IMR-90 (cell line): ENCODE results near the gene CCDC83. TPM values are rescaled to one million over a fixed set of nuclear protein-coding genes. Genes with fewer than 3 reads are reported as not detected.
A peak's percentile ranks its signal among the peaks of the same experiment; 100 is the strongest.

ENCODE experiments used
- ATAC-seq: fragments of 200-7000 bp; cut with Tn5 transposase; 2 replicates; pipeline ENCODE4 v1.9.1; 2020; ENCODE audit warnings: low read depth, mild to moderate bottlenecking, moderate library complexity
- BruUV-seq: library from RNA; stranded (reverse); fragments of 400-500 nt; replicated peaks from 2 replicates; lab custom pipeline; 2021; lab: Mats Ljungman, UMichigan
- CTCF ChIA-PET: fragments of 300-600 bp; formaldehyde crosslinking; extraction: SDS; loops from one replicate; lab custom pipeline; 2021; ENCODE audit warnings: antibody characterized with exemption; lab: Yijun Ruan, JAX
- POLR2A ChIA-PET: fragments of 300-600 bp; sonication (Branson Sonifier 250); formaldehyde crosslinking; loops from one replicate; lab custom pipeline; 2022; ENCODE audit warnings: antibody characterized with exemption; ENCODE audit not compliant: unreplicated experiment; lab: Charles Lee
- DNase-seq: peaks from one replicate; pipeline ENCODE4 v3.0.0; 2013
- H2AFZ ChIP-seq: replicated peaks from 2 replicates; pipeline ENCODE3; 2013; ENCODE audit warnings: low read length, mild to moderate bottlenecking; ENCODE audit not compliant: poor library complexity
- H2AK5ac ChIP-seq: 2 replicates; pipeline ENCODE4 v1.6.1; 2013; ENCODE audit warnings: low read depth, low read length, inconsistent platforms
- H2AK9ac ChIP-seq: replicated peaks from 2 replicates; pipeline ENCODE3; 2013; ENCODE audit warnings: mild to moderate bottlenecking, low read depth, low read length, moderate library complexity; ENCODE audit not compliant: poor library complexity
- H2BK120ac ChIP-seq: 2 replicates; pipeline ENCODE4 v1.6.1; 2013; ENCODE audit warnings: low read depth, low read length, inconsistent platforms
- H2BK15ac ChIP-seq: 3 replicates; pipeline ENCODE4 v1.6.1; 2013; ENCODE audit warnings: low read depth, low read length, inconsistent platforms
- H2BK20ac ChIP-seq: 2 replicates; pipeline ENCODE4 v1.6.1; 2013; ENCODE audit warnings: low read depth, mild to moderate bottlenecking, inconsistent platforms, low read length, moderate library complexity
- H2BK5ac ChIP-seq: 2 replicates; pipeline ENCODE4 v1.6.1; 2013; ENCODE audit warnings: mild to moderate bottlenecking, low read depth, low read length, inconsistent platforms; ENCODE audit not compliant: poor library complexity, severe bottlenecking
- H3K14ac ChIP-seq: replicated peaks from 2 replicates; pipeline ENCODE4 v1.6.1; 2013; ENCODE audit warnings: low read depth, low read length, inconsistent platforms
- H3K18ac ChIP-seq: 2 replicates; pipeline ENCODE4 v1.6.1; 2013; ENCODE audit warnings: low read depth, low read length, control low read depth
- H3K23ac ChIP-seq: 2 replicates; pipeline ENCODE4 v1.6.1; 2013; ENCODE audit warnings: low read depth, low read length, inconsistent platforms
- H3K27ac ChIP-seq: 2 replicates; pipeline ENCODE4 v1.5.1; 2013; ENCODE audit warnings: mild to moderate bottlenecking, control low read depth, low read length; ENCODE audit not compliant: insufficient read depth
- H3K27me3 ChIP-seq: 2 replicates; pipeline ENCODE4 v1.6.1; 2013; ENCODE audit warnings: low read length; ENCODE audit not compliant: control insufficient read depth, insufficient read depth
- H3K36me3 ChIP-seq: 2 replicates; pipeline ENCODE4 v1.6.1; 2013; ENCODE audit warnings: low read length, mixed read lengths; ENCODE audit not compliant: control insufficient read depth, insufficient read depth
- H3K4ac ChIP-seq: 2 replicates; pipeline ENCODE4 v1.6.1; 2013; ENCODE audit warnings: low read depth, low read length, inconsistent platforms
- H3K4me1 ChIP-seq: 2 replicates; pipeline ENCODE4 v1.6.1; 2013; ENCODE audit warnings: low read length, mixed read lengths; ENCODE audit not compliant: control insufficient read depth, insufficient read depth
- H3K4me2 ChIP-seq: 2 replicates; pipeline ENCODE4 v1.6.1; 2013; ENCODE audit warnings: low read depth, mild to moderate bottlenecking, control low read depth, low read length, moderate library complexity
- H3K4me3 ChIP-seq: 2 replicates; pipeline ENCODE4 v1.5.1; 2013; ENCODE audit warnings: low read depth, mild to moderate bottlenecking, control low read depth, low read length, moderate library complexity; ENCODE audit not compliant: insufficient read depth
- H3K56ac ChIP-seq: 2 replicates; pipeline ENCODE4 v1.6.1; 2013; ENCODE audit warnings: low read length, inconsistent platforms; ENCODE audit not compliant: insufficient read depth; ENCODE audit errors: extremely low read depth
- H3K79me1 ChIP-seq, 2 experiments: 2 replicates each; pipeline ENCODE4 v1.6.1; 2013; ENCODE audit warnings: low read length in 2 of 2, inconsistent platforms in 1 of 2, low read depth in 1 of 2
- H3K9ac ChIP-seq: 2 replicates; pipeline ENCODE4 v1.6.1; 2013; ENCODE audit warnings: low read depth, low read length, control low read depth
- H3K9me1 ChIP-seq: 2 replicates; pipeline ENCODE4 v1.6.1; 2013; ENCODE audit warnings: low read length, inconsistent platforms; ENCODE audit not compliant: insufficient read depth
- H3K9me3 ChIP-seq: 2 replicates; pipeline ENCODE4 v1.6.1; 2013; ENCODE audit warnings: low read length; ENCODE audit not compliant: control insufficient read depth, insufficient read depth
- H4K20me1 ChIP-seq: 2 replicates; pipeline ENCODE4 v1.6.1; 2013; ENCODE audit warnings: low read length, inconsistent platforms; ENCODE audit not compliant: insufficient read depth
- H4K5ac ChIP-seq: 2 replicates; pipeline ENCODE4 v1.6.1; 2013; ENCODE audit warnings: mild to moderate bottlenecking, low read depth, low read length, control low read depth
- H4K8ac ChIP-seq, 2 experiments: 2 replicates each; pipeline ENCODE4 v1.6.1; 2013; ENCODE audit warnings: low read depth in 2 of 2, low read length in 2 of 2, control low read depth in 1 of 2, inconsistent platforms in 1 of 2
- H4K91ac ChIP-seq: 2 replicates; pipeline ENCODE4 v1.6.1; 2013; ENCODE audit warnings: low read depth, low read length, inconsistent platforms; ENCODE audit not compliant: insufficient read depth
- BHLHE40 ChIP-seq: fragments of 150-350 bp; IDR thresholded peaks from 2 replicates; pipeline ENCODE4 v1.6.1; 2016; ENCODE audit warnings: mild to moderate bottlenecking, low read depth, low read length
- MAFK ChIP-seq: IDR thresholded peaks from 2 replicates; pipeline ENCODE4 v1.6.1; 2012; ENCODE audit warnings: low read depth, low read length, improper control_type of control experiment
- RAD21 ChIP-seq: IDR thresholded peaks from 2 replicates; pipeline ENCODE4 v1.6.1; 2012; ENCODE audit warnings: low read length, improper control_type of control experiment
- SMC3 ChIP-seq: fragments of 150-350 bp; IDR thresholded peaks from 2 replicates; pipeline ENCODE4 v1.6.1; 2016; ENCODE audit warnings: low read depth, mild to moderate bottlenecking, antibody characterized with exemption, low read length, moderate library complexity
- whole genome bisulfite sequencing, 2 experiments: methylation state at CpG; one replicate each; pipeline versions ENCODE4 v1.1.5 to v1.1.7; 2013; ENCODE audit warnings: missing lambda C conversion rate in 2 of 2; ENCODE audit not compliant: insufficient read length in 1 of 2; ENCODE audit errors: extremely low coverage in 2 of 2; 5-methylcytosine and 5-hydroxymethylcytosine counted together
- dilution Hi-C: fragments of 300-500 bp; cut with HindIII; formaldehyde crosslinking; loops from one replicate; pipeline ENCODE4 v1.14.3; 2018; ENCODE audit warnings: low sequenced_read_pairs; ENCODE audit not compliant: unreplicated experiment
- in situ Hi-C: fragments of 300-500 bp; cut with MboI; formaldehyde crosslinking; loops from 3 replicates; pipeline ENCODE4 v1.14.3; 2019; ENCODE audit warnings: low sequenced_read_pairs, inconsistent platforms, mixed read lengths
- intact Hi-C: fragments of 100-400 bp; cut with micrococcal nuclease; formaldehyde crosslinking; loops from 2 replicates; pipeline ENCODE4 v1.10.0; 2022
- polyA plus RNA-seq, 3 experiments: library from polyadenylated mRNA; depleted of rRNA; stranded (reverse); fragments of >200 nt; gene quantifications; 2 replicates each; pipeline ENCODE4 v1.2.3, GENCODE V29; 2012; ENCODE audit warnings: low replicate concordance in 1 of 3
- total RNA-seq: library from RNA; depleted of rRNA; stranded (reverse); fragments of >200 nt; gene quantifications from 2 replicates; pipeline ENCODE4 v1.2.3, GENCODE V29; 2012
- TF ChIP-seq, protein P1 (sequence below): conservative IDR thresholded peaks from 2 replicates; pipeline ENCODE4 v1.5.1; 2012; ENCODE audit warnings: mild to moderate bottlenecking, low read depth, low read length, improper control_type of control experiment

Gene CCDC83
- total and polyA plus RNA-seq, 2 of the 4 experiments (the other 2 are of a cell fraction), result not detected

DNA sequence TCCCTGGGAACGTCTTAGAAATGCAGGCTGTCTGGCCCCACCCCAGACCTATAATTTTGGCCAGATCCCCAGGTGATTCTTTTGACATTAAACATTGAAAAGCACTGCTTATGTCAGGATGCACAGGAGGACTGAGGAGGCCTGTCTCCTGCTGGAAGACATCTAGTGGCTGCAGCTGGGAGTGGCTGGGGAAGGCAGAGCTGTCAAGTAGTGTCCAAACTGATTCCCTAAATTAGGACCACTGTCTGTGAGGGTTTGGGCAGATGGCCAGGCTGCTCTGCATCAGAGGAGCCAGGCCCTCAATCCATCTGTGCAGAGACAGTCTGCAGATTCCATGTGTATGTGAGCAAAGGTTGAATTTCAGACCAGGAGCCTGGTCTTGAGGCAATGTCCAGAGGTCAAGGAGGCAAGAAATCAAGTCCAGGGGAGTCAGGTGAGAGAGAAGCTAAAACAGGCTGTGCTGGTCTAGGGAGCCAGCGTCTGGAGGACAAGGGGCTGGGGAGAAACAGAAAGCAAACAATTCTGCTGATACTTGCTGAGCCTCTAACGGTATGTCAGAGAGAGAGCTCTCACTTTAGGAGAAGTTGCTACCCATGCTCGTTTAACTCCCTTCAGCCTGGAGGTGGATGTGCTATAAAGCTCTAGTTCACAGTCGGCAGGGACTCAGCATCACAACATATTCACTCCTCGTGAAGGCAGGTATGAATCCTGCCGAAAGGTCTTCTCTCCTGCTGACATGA is 28.9 kb upstream of the CCDC83 start:
- Histone ChIP-seq H3K14ac (peak overlapping the region; percentile 54; the same call in 1 of the 2 replicates), H3K4ac (peak overlapping the region; percentile 79), H3K56ac (peak overlapping the region; percentile 9; the same call in 1 of the 2 replicates), H3K9me1 (peaks cover 31% of the 10 kb centered on the region), H3K36me3 (no peaks in the 10 kb centered on the region), H4K8ac (peak overlapping the region; percentile 14 to 81; a peak in 3 of 4 replicates), H4K5ac (peak overlapping the region; percentile 78), H3K4me2 (peak overlapping the region; percentile 23; the same call in 1 of the 2 replicates), H3K27me3 (no peaks in the 10 kb centered on the region), H3K9me3 (no peaks in the 10 kb centered on the region), H3K79me1 (peaks cover 0 to 14% of the 10 kb centered on the region in 2 experiments; a peak in 2 of 4 replicates), H3K23ac (peak overlapping the region; percentile 11), H2BK120ac (peak overlapping the region; percentile 88), H3K27ac (peak overlapping the region; percentile 51), H3K4me1 (peaks cover 34% of the 10 kb centered on the region), H3K4me3 (no peak overlapping the region), H2AFZ (peak overlapping the region; percentile 2), H2AK9ac (no peak overlapping the region), H2BK20ac (peak overlapping the region; percentile 86), H4K20me1 (peaks cover 4% of the 10 kb centered on the region; the same call in 1 of the 2 replicates), H2BK15ac (peak overlapping the region; percentile 74), H4K91ac (peak overlapping the region; percentile 67), H3K9ac (peak overlapping the region; percentile 28; the same call in 1 of the 2 replicates), H3K18ac (peak overlapping the region; percentile 38), H2AK5ac (peak overlapping the region; percentile 83), H2BK5ac (peak overlapping the region; percentile 92)
- TF ChIP-seq, protein P1, sequence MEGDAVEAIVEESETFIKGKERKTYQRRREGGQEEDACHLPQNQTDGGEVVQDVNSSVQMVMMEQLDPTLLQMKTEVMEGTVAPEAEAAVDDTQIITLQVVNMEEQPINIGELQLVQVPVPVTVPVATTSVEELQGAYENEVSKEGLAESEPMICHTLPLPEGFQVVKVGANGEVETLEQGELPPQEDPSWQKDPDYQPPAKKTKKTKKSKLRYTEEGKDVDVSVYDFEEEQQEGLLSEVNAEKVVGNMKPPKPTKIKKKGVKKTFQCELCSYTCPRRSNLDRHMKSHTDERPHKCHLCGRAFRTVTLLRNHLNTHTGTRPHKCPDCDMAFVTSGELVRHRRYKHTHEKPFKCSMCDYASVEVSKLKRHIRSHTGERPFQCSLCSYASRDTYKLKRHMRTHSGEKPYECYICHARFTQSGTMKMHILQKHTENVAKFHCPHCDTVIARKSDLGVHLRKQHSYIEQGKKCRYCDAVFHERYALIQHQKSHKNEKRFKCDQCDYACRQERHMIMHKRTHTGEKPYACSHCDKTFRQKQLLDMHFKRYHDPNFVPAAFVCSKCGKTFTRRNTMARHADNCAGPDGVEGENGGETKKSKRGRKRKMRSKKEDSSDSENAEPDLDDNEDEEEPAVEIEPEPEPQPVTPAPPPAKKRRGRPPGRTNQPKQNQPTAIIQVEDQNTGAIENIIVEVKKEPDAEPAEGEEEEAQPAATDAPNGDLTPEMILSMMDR, result peak; percentile 47
- TF ChIP-seq SMC3, result peak; percentile 60
- TF ChIP-seq BHLHE40, result no peak
- peak; percentile 54 for TF ChIP-seq RAD21
- no peak for TF ChIP-seq MAFK
- dilution Hi-C loops (no loop called here), in situ Hi-C loops (loop anchor here (10.0 kb wide), 1 partner anchor 141 kb away; the partner anchor contains the start of gene CCDC89), intact Hi-C loops (no loop called here)
- 29% methylated on average over 1 of the region's 7 CpGs; no CpG with 5 or more reads in 1 of the 2 experiments for WGBS, 2 experiments
- ChIA-PET POLR2A (no interaction called here), CTCF (interaction anchor here (0.5 to 3.5 kb wide), 6 partner anchors 8 to 222 kb away, joined by 3 to 17 read pairs (median 4); no protein-coding TSS in a partner anchor)
- no TSS peak for BruUV-seq
- ATAC-seq (peak; percentile 44; the same call in 1 of the 2 replicates), DNase-seq (peak; percentile 47)
